ENCODE data around the gene WFDC6. TPM values are rescaled to one million over a fixed set of nuclear protein-coding genes. Genes with fewer than 3 reads are reported as not detected.

The WFDC6 gene
- total RNA-seq, 4 donors from 2014 or later, result not detected

GRCh38 chr20:45564760-45565276 is 25.5 kb upstream of the WFDC6 start:
- Histone ChIP-seq H3K4me1 (no peaks in the 10 kb centered on the region), H3K27me3 (no peaks in the 10 kb centered on the region), H3K9me3 (no peaks in the 10 kb centered on the region), H3K36me3 (no peaks in the 10 kb centered on the region), H3K27ac (no peak overlapping the region), H3K4me3 (no peak overlapping the region)
- DNase-seq (no peak), ATAC-seq (no peak)
- in situ Hi-C loops (cut with MboI; ENCODE audit: low sequenced_read_pairs in 4 of 4), result no loop called here
- TF ChIP-seq CTCF (IDR thresholded peaks at IDR 0.05 in 4 of 5, conservative IDR thresholded peaks at IDR 0.05 in 1 of 5) (no peak), POLR2A (IDR thresholded peaks at IDR 0.05) (no peak)
- intact Hi-C loops (cut with DNase I; ENCODE audit: low total_unique reads), result no loop called here

GRCh38 chr20:45555198-45555597 is 15.9 kb upstream of the WFDC6 start:
- Histone ChIP-seq H3K27ac (no peak overlapping the region), H3K4me3 (no peak overlapping the region), H3K36me3 (no peaks in the 10 kb centered on the region), H3K4me1 (no peaks in the 10 kb centered on the region), H3K27me3 (no peaks in the 10 kb centered on the region), H3K9me3 (no peaks in the 10 kb centered on the region)
- intact Hi-C loops (cut with DNase I; ENCODE audit: low total_unique reads), result no loop called here
- in situ Hi-C loops (cut with MboI; ENCODE audit: low sequenced_read_pairs in 4 of 4), result no loop called here
- TF ChIP-seq POLR2A (IDR thresholded peaks at IDR 0.05) (no peak), CTCF (IDR thresholded peaks at IDR 0.05 in 4 of 5, conservative IDR thresholded peaks at IDR 0.05 in 1 of 5) (no peak)
- ATAC-seq (no peak), DNase-seq (no peak)

- intact Hi-C loops (cut with DNase I; ENCODE audit: low total_unique reads), result no loop called here
Measured at GRCh38 chr20:45552456-45552855, 13.2 kb upstream of the WFDC6 start.

GRCh38 chr20:45550765-45551164 is 11.5 kb upstream of the WFDC6 start:
- ATAC-seq (no peak), DNase-seq (no peak)
- no peak for TF ChIP-seq CTCF (IDR thresholded peaks at IDR 0.05 in 4 of 5, conservative IDR thresholded peaks at IDR 0.05 in 1 of 5)
- TF ChIP-seq POLR2A (IDR thresholded peaks at IDR 0.05), result no peak
- no peak overlapping the region for H3K4me3 ChIP-seq
- intact Hi-C loops (cut with DNase I; ENCODE audit: low total_unique reads) (no loop called here), in situ Hi-C loops (cut with MboI; ENCODE audit: low sequenced_read_pairs in 4 of 4) (no loop called here)
- no peaks in the 10 kb centered on the region for H3K9me3 ChIP-seq
- H3K27ac ChIP-seq, result no peak overlapping the region
- H3K27me3 ChIP-seq, result no peaks in the 10 kb centered on the region
- no peaks in the 10 kb centered on the region for H3K4me1 ChIP-seq
- no peaks in the 10 kb centered on the region for H3K36me3 ChIP-seq

More at GRCh38 chr20:45552456-45552855, 13.2 kb upstream of the WFDC6 start:
- H3K4me3 ChIP-seq, result no peak overlapping the region
- H3K9me3 ChIP-seq, result no peaks in the 10 kb centered on the region
- TF ChIP-seq POLR2A (IDR thresholded peaks at IDR 0.05), result no peak
- TF ChIP-seq CTCF (IDR thresholded peaks at IDR 0.05 in 4 of 5, conservative IDR thresholded peaks at IDR 0.05 in 1 of 5), result no peak
- DNase-seq (no peak), ATAC-seq (no peak)
- H3K27me3 ChIP-seq, result no peaks in the 10 kb centered on the region
- H3K36me3 ChIP-seq, result no peaks in the 10 kb centered on the region
- H3K27ac ChIP-seq, result no peak overlapping the region
- no peaks in the 10 kb centered on the region for H3K4me1 ChIP-seq
- in situ Hi-C loops (cut with MboI; ENCODE audit: low sequenced_read_pairs in 4 of 4), result no loop called here

- TF ChIP-seq POLR2A (IDR thresholded peaks at IDR 0.05), result no peak
- no peak for TF ChIP-seq CTCF (IDR thresholded peaks at IDR 0.05 in 4 of 5, conservative IDR thresholded peaks at IDR 0.05 in 1 of 5)
- ATAC-seq, result no peak
- no peaks in the 10 kb centered on the region for H3K4me1 ChIP-seq
- in situ Hi-C loops (cut with MboI; ENCODE audit: low sequenced_read_pairs in 4 of 4), result loop anchor here in 1 of 4 donors (25.0 kb wide), 1 partner anchor 214 kb away; no protein-coding TSS in a partner anchor
- no peaks in the 10 kb centered on the region for H3K27me3 ChIP-seq
- no peaks in the 10 kb centered on the region for H3K9me3 ChIP-seq
- H3K36me3 ChIP-seq, result no peaks in the 10 kb centered on the region
- H3K4me3 ChIP-seq, result no peak overlapping the region
- no peak for DNase-seq
- intact Hi-C loops (cut with DNase I; ENCODE audit: low total_unique reads), result no loop called here
- H3K27ac ChIP-seq, result no peak overlapping the region
Measured at GRCh38 chr20:45548410-45548809, 9.1 kb upstream of the WFDC6 start.

All from gastrocnemius medialis (tissue), 4 donors.